H9 (cell line): ENCODE measurements around the gene PDHX. TPM values are rescaled to one million over a fixed set of nuclear protein-coding genes. Genes with fewer than 3 reads are reported as not detected.

Experiments
- DNase-seq: peaks from one replicate; pipeline ENCODE4 v3.0.0-alpha.2; 2017
- H2AFZ ChIP-seq: one replicate; pipeline ENCODE4 v1.6.1; 2013; ENCODE audit warnings: mild to moderate bottlenecking, low read length, control low read depth, moderate library complexity
- H2AK5ac ChIP-seq: 2 replicates; pipeline ENCODE4 v1.6.1; 2013; ENCODE audit warnings: low read length, control low read depth, mixed read lengths; ENCODE audit not compliant: insufficient read length
- H2BK120ac ChIP-seq: one replicate; pipeline ENCODE4 v1.6.1; 2013; ENCODE audit warnings: low read depth, mild to moderate bottlenecking, low read length, control low read depth, inconsistent platforms; ENCODE audit not compliant: poor library complexity, severe bottlenecking
- H2BK12ac ChIP-seq: 2 replicates; pipeline ENCODE4 v1.6.1; 2013; ENCODE audit warnings: low read length, control low read depth, mixed read lengths, low read depth; ENCODE audit not compliant: insufficient read length
- H2BK15ac ChIP-seq: 2 replicates; pipeline ENCODE4 v1.6.1; 2013; ENCODE audit warnings: low read depth, low read length, control low read depth
- H2BK20ac ChIP-seq: one replicate; pipeline ENCODE4 v1.6.1; 2013; ENCODE audit warnings: low read depth, mild to moderate bottlenecking, low read length, control low read depth, inconsistent platforms; ENCODE audit not compliant: poor library complexity, severe bottlenecking
- H2BK5ac ChIP-seq: 2 replicates; pipeline ENCODE4 v1.6.1; 2013; ENCODE audit warnings: low read length, control low read depth, mixed read lengths; ENCODE audit not compliant: insufficient read length
- H3K14ac ChIP-seq: 2 replicates; pipeline ENCODE4 v1.6.1; 2013; ENCODE audit warnings: low read length, control low read depth; ENCODE audit not compliant: insufficient read depth
- H3K18ac ChIP-seq: 2 replicates; pipeline ENCODE4 v1.6.1; 2013; ENCODE audit warnings: low read depth, mild to moderate bottlenecking, mixed read lengths, low read length, control low read depth; ENCODE audit not compliant: insufficient read length
- H3K23ac ChIP-seq: 2 replicates; pipeline ENCODE4 v1.6.1; 2013; ENCODE audit warnings: low read length, control low read depth, mixed read lengths, low read depth; ENCODE audit not compliant: insufficient read length
- H3K23me2 ChIP-seq: 2 replicates; pipeline ENCODE4 v1.6.1; 2013; ENCODE audit warnings: low read depth, mild to moderate bottlenecking, mixed read lengths, low read length, control low read depth; ENCODE audit not compliant: insufficient read length, poor library complexity, severe bottlenecking
- H3K27ac ChIP-seq: 2 replicates; pipeline ENCODE4 v1.5.1; 2013; ENCODE audit warnings: low read length, control low read depth, mixed read lengths, low read depth; ENCODE audit not compliant: insufficient read length
- H3K27me3 ChIP-seq: 2 replicates; pipeline ENCODE4 v1.6.1; 2013; ENCODE audit warnings: low read length, control low read depth, inconsistent platforms; ENCODE audit not compliant: insufficient read depth
- H3K4ac ChIP-seq: 2 replicates; pipeline ENCODE4 v1.6.1; 2013; ENCODE audit warnings: low read depth, mild to moderate bottlenecking, control low read depth, inconsistent platforms, low read length, moderate library complexity
- H3K4me1 ChIP-seq: 2 replicates; pipeline ENCODE4 v1.6.1; 2013; ENCODE audit warnings: low read length, control low read depth, inconsistent platforms; ENCODE audit not compliant: insufficient read depth
- H3K4me2 ChIP-seq: 2 replicates; pipeline ENCODE4 v1.6.1; 2013; ENCODE audit warnings: low read length, control low read depth, mixed read lengths; ENCODE audit not compliant: insufficient read length, insufficient read depth
- H3K56ac ChIP-seq: 2 replicates; pipeline ENCODE4 v1.6.1; 2013; ENCODE audit warnings: low read depth, mild to moderate bottlenecking, mixed read lengths, low read length, control low read depth; ENCODE audit not compliant: insufficient read length
- H3K79me1 ChIP-seq: 2 replicates; pipeline ENCODE4 v1.6.1; 2013; ENCODE audit warnings: low read depth, mild to moderate bottlenecking, moderate library complexity, low read length, control low read depth, inconsistent platforms; ENCODE audit not compliant: insufficient read depth, poor library complexity, severe bottlenecking
- H3K79me2 ChIP-seq: 2 replicates; pipeline ENCODE4 v1.6.1; 2013; ENCODE audit warnings: low read length, control low read depth, inconsistent platforms; ENCODE audit not compliant: insufficient read depth
- H3K9ac ChIP-seq: 2 replicates; pipeline ENCODE4 v1.6.1; 2013; ENCODE audit warnings: low read length, control low read depth, mixed read lengths; ENCODE audit not compliant: insufficient read length; ENCODE audit errors: extremely low read depth
- H3K9me3 ChIP-seq: one replicate; pipeline ENCODE4 v1.6.1; 2013; ENCODE audit warnings: low read depth, low read length, inconsistent platforms; ENCODE audit not compliant: control insufficient read depth
- H3T11ph ChIP-seq: one replicate; pipeline ENCODE4 v1.6.1; 2013; ENCODE audit warnings: mild to moderate bottlenecking, low read length, control low read depth, inconsistent platforms
- H4K20me1 ChIP-seq: one replicate; pipeline ENCODE4 v1.6.1; 2013; ENCODE audit not compliant: control insufficient read depth, insufficient read length, insufficient read depth
- H4K5ac ChIP-seq: 2 replicates; pipeline ENCODE4 v1.6.1; 2013; ENCODE audit warnings: low read depth, mild to moderate bottlenecking, mixed read lengths, low read length, control low read depth; ENCODE audit not compliant: insufficient read length
- H4K8ac ChIP-seq: replicated peaks from 2 replicates; pipeline ENCODE4 v1.6.1; 2013; ENCODE audit warnings: low read length, control low read depth, mixed read lengths, low read depth; ENCODE audit not compliant: insufficient read length
- H4K91ac ChIP-seq: 2 replicates; pipeline ENCODE4 v1.6.1; 2013; ENCODE audit warnings: low read depth, mild to moderate bottlenecking, moderate library complexity, mixed read lengths, low read length, control low read depth; ENCODE audit not compliant: insufficient read length
- H3K27ac Mint-ChIP-seq, 3 experiments: 2 replicates in 2 of 3; 3 replicates in 1 of 3; pipeline ENCODE4 v1.8.0; 2020 to 2021; ENCODE audit warnings: mixed read lengths in 3 of 3, mild to moderate bottlenecking in 1 of 3, moderate library complexity in 1 of 3
- H3K27me3 Mint-ChIP-seq: 2 replicates; pipeline ENCODE4 v1.8.0; 2021; ENCODE audit warnings: low read depth, mild to moderate bottlenecking, moderate library complexity, mixed read lengths
- H3K36me3 Mint-ChIP-seq, 3 experiments: 2 replicates in 2 of 3; 3 replicates in 1 of 3; pipeline ENCODE4 v1.8.0; 2020 to 2021; ENCODE audit warnings: low read depth in 3 of 3, mixed read lengths in 3 of 3; ENCODE audit not compliant: insufficient read depth in 1 of 3
- H3K4me1 Mint-ChIP-seq, 2 experiments: 2 replicates each; pipeline ENCODE4 v1.8.0; 2020; ENCODE audit warnings: mixed read lengths in 2 of 2
- H3K4me3 Mint-ChIP-seq, 2 experiments: 2 replicates in 1 of 2; 3 replicates in 1 of 2; pipeline ENCODE4 v1.8.0; 2020 to 2021; ENCODE audit warnings: mild to moderate bottlenecking in 2 of 2, mixed read lengths in 2 of 2, moderate library complexity in 1 of 2
- H3K9me3 Mint-ChIP-seq, 2 experiments: 2 replicates in 1 of 2; 3 replicates in 1 of 2; pipeline ENCODE4 v1.8.0; 2020; ENCODE audit warnings: mild to moderate bottlenecking in 2 of 2, mixed read lengths in 2 of 2, moderate library complexity in 1 of 2
- WGBS: extraction: QIAGEN DNeasy Blood & Tissue Kit; methylation state at CpG from one replicate; pipeline ENCODE4 v1.1.7; 2013; ENCODE audit warnings: missing lambda C conversion rate, low lambda C conversion rate, mixed read lengths; ENCODE audit not compliant: insufficient read length; ENCODE audit errors: extremely low coverage; 5-methylcytosine and 5-hydroxymethylcytosine counted together
- total RNA-seq: library from RNA; stranded (reverse); gene quantifications from 2 replicates; pipeline ENCODE4 v1.2.1, GENCODE V29; 2021
- TF ChIP-seq, protein P1 (sequence below): fragments of 200-600 bp; sonication (generic); conservative IDR thresholded peaks from 3 replicates; pipeline ENCODE4 v1.8.0; 2021; ENCODE audit warnings: antibody characterized with exemption, mild to moderate bottlenecking

Gene PDHX
- total RNA-seq, 1 experiment from 2014 or later = 40.1 TPM

DNA sequence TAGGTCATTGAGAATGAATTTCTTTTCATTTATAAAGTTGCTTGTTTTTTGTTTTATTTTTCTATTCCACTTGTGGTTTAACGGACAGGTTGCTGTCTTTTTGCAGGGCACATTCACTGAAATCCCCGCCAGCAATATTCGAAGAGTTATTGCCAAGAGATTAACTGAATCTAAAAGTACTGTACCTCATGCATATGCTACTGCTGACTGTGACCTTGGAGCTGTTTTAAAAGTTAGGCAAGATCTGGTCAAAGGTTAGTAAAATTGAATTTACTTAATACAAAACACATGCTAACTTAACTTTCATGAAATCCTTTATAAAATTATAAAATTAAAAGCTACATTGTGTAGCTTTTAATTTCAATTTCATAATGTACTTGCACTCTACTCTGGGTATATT lies 53.6 kb downstream of the PDHX start:
- H3K14ac ChIP-seq = no peak overlapping the region
- H3K79me1 ChIP-seq = no peaks in the 10 kb centered on the region
- H4K20me1 ChIP-seq = no peaks in the 10 kb centered on the region
- H4K5ac ChIP-seq = no peak overlapping the region
- H3K9me3 ChIP-seq = no peaks in the 10 kb centered on the region
- H4K8ac ChIP-seq = no peak overlapping the region
- no peak overlapping the region for H3K4me2 ChIP-seq
- no peaks in the 10 kb centered on the region for H3K27me3 ChIP-seq
- no peaks in the 10 kb centered on the region for H3K23me2 ChIP-seq
- no peak overlapping the region for H3K23ac ChIP-seq
- WGBS = no CpG with 5 or more reads among the region's 3 CpGs
- H2AK5ac ChIP-seq = no peak overlapping the region
- no peaks in the 10 kb centered on the region for H3K79me2 ChIP-seq
- no peak overlapping the region for H4K91ac ChIP-seq
- no peak overlapping the region for H2BK12ac ChIP-seq
- no peak overlapping the region for H3K27ac ChIP-seq
- H3K4ac ChIP-seq = no peak overlapping the region
- no peak overlapping the region for H2BK5ac ChIP-seq
- no peak overlapping the region for H2AFZ ChIP-seq
- no peak overlapping the region for H2BK15ac ChIP-seq
- no peak overlapping the region for H3T11ph ChIP-seq
- H3K18ac ChIP-seq = no peak overlapping the region
- H3K56ac ChIP-seq = no peak overlapping the region
- no peak overlapping the region for H2BK20ac ChIP-seq
- H3K9ac ChIP-seq = no peak overlapping the region
- TF ChIP-seq, protein P1, sequence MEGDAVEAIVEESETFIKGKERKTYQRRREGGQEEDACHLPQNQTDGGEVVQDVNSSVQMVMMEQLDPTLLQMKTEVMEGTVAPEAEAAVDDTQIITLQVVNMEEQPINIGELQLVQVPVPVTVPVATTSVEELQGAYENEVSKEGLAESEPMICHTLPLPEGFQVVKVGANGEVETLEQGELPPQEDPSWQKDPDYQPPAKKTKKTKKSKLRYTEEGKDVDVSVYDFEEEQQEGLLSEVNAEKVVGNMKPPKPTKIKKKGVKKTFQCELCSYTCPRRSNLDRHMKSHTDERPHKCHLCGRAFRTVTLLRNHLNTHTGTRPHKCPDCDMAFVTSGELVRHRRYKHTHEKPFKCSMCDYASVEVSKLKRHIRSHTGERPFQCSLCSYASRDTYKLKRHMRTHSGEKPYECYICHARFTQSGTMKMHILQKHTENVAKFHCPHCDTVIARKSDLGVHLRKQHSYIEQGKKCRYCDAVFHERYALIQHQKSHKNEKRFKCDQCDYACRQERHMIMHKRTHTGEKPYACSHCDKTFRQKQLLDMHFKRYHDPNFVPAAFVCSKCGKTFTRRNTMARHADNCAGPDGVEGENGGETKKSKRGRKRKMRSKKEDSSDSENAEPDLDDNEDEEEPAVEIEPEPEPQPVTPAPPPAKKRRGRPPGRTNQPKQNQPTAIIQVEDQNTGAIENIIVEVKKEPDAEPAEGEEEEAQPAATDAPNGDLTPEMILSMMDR = no peak
- Mint-ChIP-seq H3K4me1 (no peaks in the 10 kb centered on the region), H3K9me3 (no peaks in the 10 kb centered on the region), H3K36me3 (peaks cover 34 to 59% (median 57%) of the 10 kb centered on the region in 3 experiments), H3K4me3 (no peak overlapping the region), H3K27me3 (no peaks in the 10 kb centered on the region), H3K27ac (no peak overlapping the region)
- H3K4me1 ChIP-seq = no peaks in the 10 kb centered on the region
- DNase-seq = no peak
- H2BK120ac ChIP-seq = no peak overlapping the region
